HG03196 (cell line): ENCODE results near the gene GADD45G.

Experiments used
- ATAC-seq: cut with Tn5 transposase; IDR thresholded peaks from one replicate; pipeline ENCODE4 v1.9.1; 2021; ENCODE audit not compliant: unreplicated experiment

The GADD45G gene

DNA sequence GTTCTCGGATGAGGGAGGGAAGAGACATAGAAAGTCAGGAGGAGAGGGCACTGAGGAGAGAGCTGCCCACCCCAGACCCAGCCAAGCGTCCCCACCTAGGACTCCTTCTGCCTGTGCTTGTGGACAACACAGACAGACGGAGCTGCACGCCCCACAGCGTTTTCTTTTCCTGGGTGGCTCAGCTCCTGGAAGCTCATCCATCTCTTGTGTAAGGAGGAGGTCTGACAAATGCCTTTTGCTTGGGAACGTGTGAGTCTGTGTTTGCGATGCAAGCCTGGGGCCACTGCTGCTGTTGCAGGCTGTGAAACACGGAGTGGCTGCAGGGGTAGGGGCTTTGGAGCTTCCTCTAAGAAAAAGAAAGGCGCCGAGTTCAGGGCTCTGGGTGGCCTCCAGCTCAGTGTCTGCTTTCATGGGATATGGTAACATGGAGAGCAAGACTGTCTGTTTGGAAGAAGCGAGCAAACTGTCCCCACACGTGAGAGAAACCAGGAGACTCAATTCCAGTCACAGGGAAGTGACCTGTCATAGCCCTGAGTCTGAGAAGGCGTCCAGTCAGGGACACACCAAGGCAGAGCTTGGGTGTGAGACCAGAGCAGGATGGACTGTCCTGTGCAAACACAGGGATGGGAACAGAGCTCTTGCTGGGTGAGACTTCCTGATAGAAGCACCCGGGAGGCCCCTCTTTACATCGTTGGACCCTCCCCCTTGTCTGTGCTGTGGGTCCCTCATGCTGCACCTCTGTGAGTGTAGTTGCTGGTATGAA lies 42.7 kb downstream of the GADD45G start:
- no peak for ATAC-seq

- ATAC-seq = no peak
Observed at GRCh38 chr9:89648247-89649000, 43.6 kb downstream of the GADD45G start.

GRCh38 chr9:89649039-89649691 lies 44.4 kb downstream of the GADD45G start:
- ATAC-seq = no peak

DNA sequence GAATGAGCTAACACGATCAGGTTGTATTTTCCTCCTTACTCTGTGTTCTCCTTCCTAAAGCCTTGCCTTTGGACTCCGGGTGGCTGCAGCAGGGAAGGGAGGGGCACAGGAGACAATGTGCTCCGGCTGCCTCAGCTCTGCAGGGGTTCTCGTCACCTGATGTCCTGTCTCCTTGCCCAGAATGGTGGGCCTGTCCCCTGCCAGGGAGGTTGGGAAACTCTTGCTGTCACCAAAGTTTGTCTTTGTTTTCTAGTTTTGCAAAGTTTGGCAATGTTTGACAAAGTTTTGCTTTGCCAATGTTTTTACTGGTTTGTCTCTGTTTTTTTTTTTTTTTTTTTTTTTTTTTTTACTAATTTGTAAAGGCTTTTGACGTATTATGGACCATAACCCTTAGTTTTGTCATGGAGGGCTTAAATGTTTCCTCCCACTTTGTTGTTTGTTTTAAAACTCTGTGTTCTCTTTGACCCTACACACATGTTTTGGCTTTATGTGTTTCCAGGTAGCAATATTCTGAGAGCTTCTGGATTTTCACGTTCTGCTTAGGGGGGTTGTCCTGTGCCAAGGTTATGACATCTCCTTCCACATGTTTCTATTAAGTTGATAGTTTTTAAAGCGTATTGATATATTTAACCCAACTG lies 49.3 kb downstream of the GADD45G start:
- no peak for ATAC-seq

GRCh38 chr9:89655056-89655989 lies 50.5 kb downstream of the GADD45G start:
- no peak for ATAC-seq
